ENCODE measurements around the gene ASAP2. TPM values are rescaled to one million over a fixed set of nuclear protein-coding genes. Genes with fewer than 3 reads are reported as not detected.

Gene ASAP2
- total RNA-seq, 2 experiments from 2014 or later: 0.27 TPM; not detected in 1

DNA sequence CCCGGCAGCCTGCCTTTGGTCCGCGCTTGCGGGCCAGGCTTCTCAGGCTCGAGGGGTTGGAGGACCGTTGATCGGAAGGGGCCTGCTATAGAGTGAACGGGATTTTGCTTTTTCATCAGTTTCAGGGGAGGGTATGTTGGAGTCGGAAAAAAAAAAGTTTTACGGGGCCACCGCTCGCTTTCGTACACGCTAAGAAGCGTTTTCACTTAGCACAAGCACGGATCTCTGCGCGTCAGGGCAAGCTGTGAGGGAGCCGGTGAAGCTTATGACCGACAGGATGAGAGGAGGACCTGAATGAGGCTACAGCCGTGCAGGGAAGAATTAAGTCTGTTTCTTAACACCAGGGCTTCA lies 217.3 kb downstream of the ASAP2 start:
- H3K9me3 ChIP-seq (ENCODE audit: low read length): no peaks in the 10 kb centered on the region
- TF ChIP-seq EZH2phosphoT487 (IDR thresholded peaks at IDR 0.05; ENCODE audit: borderline replicate concordance, low read depth, low read length): no peak
- no peak for TF ChIP-seq CTCF (conservative IDR thresholded peaks at IDR 0.05; ENCODE audit: low read length)
- CTCF ChIA-PET (ENCODE audit: unreplicated experiment): no interaction called here
- peaks cover 25% of the 10 kb centered on the region for H3K4me1 ChIP-seq (ENCODE audit: insufficient read depth, low read length, poor library complexity, severe bottlenecking)
- H3K9me2 ChIP-seq (ENCODE audit: insufficient read depth, low read length): no peaks in the 10 kb centered on the region
- H3K79me2 ChIP-seq (ENCODE audit: insufficient read depth, low read depth, low read length): peaks cover 73% of the 10 kb centered on the region
- peak overlapping the region; percentile 53 for H2AFZ ChIP-seq (ENCODE audit: low read length)
- H3K36me3 ChIP-seq (ENCODE audit: insufficient read depth, low read length): peaks cover 27% of the 10 kb centered on the region
- DNase-seq (ENCODE audit: low spot score): peak; percentile 61
- peak overlapping the region; percentile 76 for H3K4me3 ChIP-seq (ENCODE audit: low read depth, low read length, poor library complexity, severe bottlenecking)
- H3K4me2 ChIP-seq (ENCODE audit: low read length): peak overlapping the region; percentile 95
- POLR2A ChIA-PET: interaction anchor here (0.6 to 1.4 kb wide), 5 partner anchors 15 to 207 kb away, joined by 3 to 5 read pairs (median 4); partner anchors contain the start of gene YWHAQ
- H4K20me1 ChIP-seq (ENCODE audit: insufficient read depth, low read length): peaks cover 4% of the 10 kb centered on the region; the same call in 1 of the 2 replicates
- intact Hi-C loops (cut with micrococcal nuclease; ENCODE audit: unreplicated experiment): loop anchor here (1.0 to 5.0 kb wide), 5 partner anchors 51 to 418 kb away; partner anchors contain the start of genes ADAM17, TAF1B and YWHAQ
- TSS peak; percentile 82 for BruUV-seq (replicated peaks)
- H3K27ac ChIP-seq (ENCODE audit: low read depth, low read length, poor library complexity, severe bottlenecking): peak overlapping the region; percentile 74

DNA sequence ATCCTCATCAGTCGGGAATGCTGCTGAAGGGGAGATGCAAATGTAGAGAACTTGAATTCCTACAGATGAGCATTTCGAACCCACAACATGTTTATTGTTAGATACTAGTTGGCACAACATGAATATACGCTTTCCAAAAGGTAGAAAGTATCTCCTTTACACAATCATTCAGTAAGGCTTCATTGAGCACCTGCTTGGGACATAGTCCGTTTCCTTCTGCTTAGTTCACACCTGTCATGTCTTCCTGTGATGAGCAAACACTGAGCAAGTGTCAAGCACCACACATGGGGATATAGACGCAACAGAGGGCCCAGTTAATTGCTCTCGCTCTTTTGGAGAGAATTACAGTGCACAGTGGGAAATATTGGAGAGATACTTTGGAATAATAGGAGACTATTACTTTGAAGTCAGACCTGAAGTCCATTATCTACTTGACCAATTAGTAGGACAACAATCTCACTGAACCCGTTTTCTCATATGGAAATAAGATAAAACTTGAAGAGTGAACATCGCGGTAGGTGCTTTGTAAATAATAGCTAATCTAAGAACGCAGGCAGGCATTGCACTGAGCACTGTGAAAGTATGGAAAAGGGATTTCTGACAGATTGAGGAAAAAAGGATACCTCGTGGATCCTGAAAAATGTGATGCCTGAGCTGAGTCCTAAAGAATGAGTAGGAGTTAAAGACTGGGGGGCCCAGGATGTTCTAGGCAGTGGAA lies 218.0 kb downstream of the ASAP2 start:
- Histone ChIP-seq H4K20me1 (ENCODE audit: insufficient read depth, low read length) (peaks cover 4% of the 10 kb centered on the region; the same call in 1 of the 2 replicates), H3K9me2 (ENCODE audit: insufficient read depth, low read length) (no peaks in the 10 kb centered on the region), H3K9me3 (ENCODE audit: low read length) (no peaks in the 10 kb centered on the region), H3K36me3 (ENCODE audit: insufficient read depth, low read length) (peaks cover 34% of the 10 kb centered on the region), H2AFZ (ENCODE audit: low read length) (peak overlapping the region; percentile 53; the same call in 1 of the 2 replicates), H3K4me3 (ENCODE audit: low read depth, low read length, poor library complexity, severe bottlenecking) (peak overlapping the region; percentile 76), H3K4me1 (ENCODE audit: insufficient read depth, low read length, poor library complexity, severe bottlenecking) (peaks cover 25% of the 10 kb centered on the region), H3K79me2 (ENCODE audit: insufficient read depth, low read depth, low read length) (peaks cover 65% of the 10 kb centered on the region), H3K27ac (ENCODE audit: low read depth, low read length, poor library complexity, severe bottlenecking) (peak overlapping the region; percentile 74), H3K4me2 (ENCODE audit: low read length) (peak overlapping the region; percentile 95)
- no peak for TF ChIP-seq EZH2phosphoT487 (IDR thresholded peaks at IDR 0.05; ENCODE audit: borderline replicate concordance, low read depth, low read length)
- TF ChIP-seq CTCF (conservative IDR thresholded peaks at IDR 0.05; ENCODE audit: low read length): no peak
- no TSS peak for BruUV-seq (replicated peaks)
- DNase-seq (ENCODE audit: low spot score): peak; percentile 66
- ChIA-PET POLR2A (interaction anchor here (0.6 to 1.2 kb wide), 4 partner anchors 14 to 126 kb away, joined by 3 to 4 read pairs (median 4); no protein-coding TSS in a partner anchor), CTCF (ENCODE audit: unreplicated experiment) (interaction anchor here (0.6 kb wide), 1 partner anchor 796 kb away, joined by 3 read pairs; no protein-coding TSS in a partner anchor)
- intact Hi-C loops (cut with micrococcal nuclease; ENCODE audit: unreplicated experiment): loop anchor here (5.0 kb wide), 2 partner anchors 282 to 418 kb away; partner anchors contain the start of gene TAF1B
